Astrocyte (in vitro differentiated cells and primary cell): ENCODE results near the gene CPNE5. TPM values are rescaled to one million over a fixed set of nuclear protein-coding genes. Genes with fewer than 3 reads are reported as not detected.

Source experiments
- DNase-seq: peaks from one replicate; pipeline ENCODE4 v3.0.0-alpha.2; 2010; ENCODE audit warnings: low read depth
- FAIRE-seq: peaks from 2 replicates; lab custom pipeline; 2011; peaks lifted over from hg19 to GRCh38; lab: Jason Lieb, UNC
- H2AFZ ChIP-seq: 2 replicates; pipeline ENCODE4 v1.6.0; 2012; ENCODE audit warnings: low read depth, low read length, inconsistent platforms
- H3K27ac ChIP-seq: 2 replicates; pipeline ENCODE4 v1.5.1; 2011; ENCODE audit warnings: low read depth, low read length, inconsistent platforms
- H3K27me3 ChIP-seq: 2 replicates; pipeline ENCODE4 v1.6.0; 2011; ENCODE audit warnings: low read length, inconsistent platforms; ENCODE audit not compliant: insufficient read depth
- H3K36me3 ChIP-seq: 2 replicates; pipeline ENCODE4 v1.5.1; 2011; ENCODE audit warnings: low read length, inconsistent platforms; ENCODE audit not compliant: insufficient read depth
- H3K4me1 ChIP-seq: 2 replicates; pipeline ENCODE4 v1.5.1; 2011; ENCODE audit warnings: low read length, inconsistent platforms; ENCODE audit not compliant: insufficient read depth
- H3K4me2 ChIP-seq: 2 replicates; pipeline ENCODE4 v1.6.0; 2012; ENCODE audit warnings: low read length, inconsistent platforms
- H3K4me3 ChIP-seq: 2 replicates; pipeline ENCODE4 v1.5.1; 2011; ENCODE audit warnings: low read depth, mild to moderate bottlenecking, low read length, inconsistent platforms; ENCODE audit not compliant: insufficient read depth
- H3K79me2 ChIP-seq: 2 replicates; pipeline ENCODE4 v1.6.0; 2012; ENCODE audit warnings: mild to moderate bottlenecking, low read length, inconsistent platforms; ENCODE audit not compliant: insufficient read depth
- H3K9ac ChIP-seq: 2 replicates; pipeline ENCODE4 v1.6.0; 2012; ENCODE audit warnings: mild to moderate bottlenecking, low read length, inconsistent platforms
- H3K9me3 ChIP-seq: 2 replicates; pipeline ENCODE4 v1.5.1; 2012; ENCODE audit warnings: low read depth, mild to moderate bottlenecking, low read length, inconsistent platforms; ENCODE audit not compliant: insufficient read depth
- H4K20me1 ChIP-seq: 2 replicates; pipeline ENCODE4 v1.6.0; 2012; ENCODE audit warnings: low read length, inconsistent platforms; ENCODE audit not compliant: insufficient read depth
- H3K27ac Mint-ChIP-seq: one replicate; pipeline ENCODE4 v1.8.0; 2021; ENCODE audit warnings: mild to moderate bottlenecking, mixed read lengths; ENCODE audit not compliant: unreplicated experiment
- H3K27me3 Mint-ChIP-seq: one replicate; pipeline ENCODE4 v1.8.0; 2021; ENCODE audit warnings: low read depth, mixed read lengths; ENCODE audit not compliant: unreplicated experiment
- H3K36me3 Mint-ChIP-seq: one replicate; pipeline ENCODE4 v1.8.0; 2021; ENCODE audit warnings: low read depth, mixed read lengths; ENCODE audit not compliant: unreplicated experiment
- H3K4me1 Mint-ChIP-seq: one replicate; pipeline ENCODE4 v1.8.0; 2021; ENCODE audit warnings: low read depth, mixed read lengths; ENCODE audit not compliant: unreplicated experiment
- H3K4me3 Mint-ChIP-seq: one replicate; pipeline ENCODE4 v1.8.0; 2021; ENCODE audit warnings: mild to moderate bottlenecking, moderate library complexity, mixed read lengths; ENCODE audit not compliant: unreplicated experiment
- H3K9me3 Mint-ChIP-seq: one replicate; pipeline ENCODE4 v1.8.0; 2021; ENCODE audit warnings: mild to moderate bottlenecking, mixed read lengths; ENCODE audit not compliant: unreplicated experiment
- EZH2 ChIP-seq: IDR thresholded peaks from 2 replicates; pipeline ENCODE4 v1.6.1; 2012; ENCODE audit warnings: mild to moderate bottlenecking, low read length, inconsistent platforms; ENCODE audit not compliant: insufficient read depth
- total RNA-seq: library from RNA; stranded (reverse); gene quantifications from 2 replicates; pipeline ENCODE4 v1.2.1, GENCODE V29; 2021
- TF ChIP-seq, protein P1 (sequence below): IDR thresholded peaks from 2 replicates; pipeline ENCODE4 v1.5.1; 2011; ENCODE audit warnings: low read depth, mild to moderate bottlenecking, inconsistent platforms, low read length, moderate library complexity; ENCODE audit not compliant: insufficient read depth

Gene CPNE5
- total RNA-seq, 1 donor from 2014 or later = 0.11 TPM

- H2AFZ ChIP-seq = no peak overlapping the region
These were observed 137.7 kb downstream of the CPNE5 start for GRCh38 chr6:36701401-36701991.

DNA sequence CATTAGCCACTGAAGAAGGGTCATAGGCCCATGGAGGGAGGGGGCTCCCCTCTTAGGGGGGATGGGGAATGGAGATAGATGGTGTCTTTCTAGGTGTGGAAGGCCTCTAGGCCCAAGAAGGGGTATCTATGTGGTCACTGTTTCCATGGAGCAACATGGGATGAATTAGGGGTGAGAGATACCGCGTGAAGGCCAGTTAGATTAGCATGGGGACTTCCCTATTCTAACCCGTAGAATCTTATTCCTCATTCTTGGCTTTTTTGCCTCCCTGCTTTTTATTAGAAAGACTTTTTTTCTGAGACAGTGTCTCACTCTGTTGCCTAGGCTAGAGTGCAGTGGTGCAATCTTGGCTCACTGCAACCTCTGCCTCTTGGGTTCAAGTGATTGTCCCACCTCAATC, 138.4 kb downstream of the CPNE5 start:
- H3K4me1 Mint-ChIP-seq = peaks cover 4% of the 10 kb centered on the region
- Histone ChIP-seq H3K9me3 (no peaks in the 10 kb centered on the region), H3K27ac (no peak overlapping the region), H3K27me3 (no peaks in the 10 kb centered on the region), H2AFZ (no peak overlapping the region), H3K4me3 (no peak overlapping the region), H3K4me2 (no peak overlapping the region), H3K4me1 (no peaks in the 10 kb centered on the region), H3K9ac (no peak overlapping the region), H3K36me3 (no peaks in the 10 kb centered on the region), H3K79me2 (no peaks in the 10 kb centered on the region), H4K20me1 (no peaks in the 10 kb centered on the region)
- FAIRE-seq (no peak), DNase-seq (no peak)
- TF ChIP-seq EZH2 = no peak
- TF ChIP-seq, protein P1, sequence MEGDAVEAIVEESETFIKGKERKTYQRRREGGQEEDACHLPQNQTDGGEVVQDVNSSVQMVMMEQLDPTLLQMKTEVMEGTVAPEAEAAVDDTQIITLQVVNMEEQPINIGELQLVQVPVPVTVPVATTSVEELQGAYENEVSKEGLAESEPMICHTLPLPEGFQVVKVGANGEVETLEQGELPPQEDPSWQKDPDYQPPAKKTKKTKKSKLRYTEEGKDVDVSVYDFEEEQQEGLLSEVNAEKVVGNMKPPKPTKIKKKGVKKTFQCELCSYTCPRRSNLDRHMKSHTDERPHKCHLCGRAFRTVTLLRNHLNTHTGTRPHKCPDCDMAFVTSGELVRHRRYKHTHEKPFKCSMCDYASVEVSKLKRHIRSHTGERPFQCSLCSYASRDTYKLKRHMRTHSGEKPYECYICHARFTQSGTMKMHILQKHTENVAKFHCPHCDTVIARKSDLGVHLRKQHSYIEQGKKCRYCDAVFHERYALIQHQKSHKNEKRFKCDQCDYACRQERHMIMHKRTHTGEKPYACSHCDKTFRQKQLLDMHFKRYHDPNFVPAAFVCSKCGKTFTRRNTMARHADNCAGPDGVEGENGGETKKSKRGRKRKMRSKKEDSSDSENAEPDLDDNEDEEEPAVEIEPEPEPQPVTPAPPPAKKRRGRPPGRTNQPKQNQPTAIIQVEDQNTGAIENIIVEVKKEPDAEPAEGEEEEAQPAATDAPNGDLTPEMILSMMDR = no peak
- peaks cover 4% of the 10 kb centered on the region for H3K36me3 Mint-ChIP-seq
- no peak overlapping the region for H3K27ac Mint-ChIP-seq
- peaks cover 3% of the 10 kb centered on the region for H3K9me3 Mint-ChIP-seq
- H3K27me3 Mint-ChIP-seq = peaks cover 45% of the 10 kb centered on the region
- no peak overlapping the region for H3K4me3 Mint-ChIP-seq

More at GRCh38 chr6:36701401-36701991, 137.7 kb downstream of the CPNE5 start:
- Mint-ChIP-seq H3K9me3 (peaks cover 3% of the 10 kb centered on the region), H3K27me3 (peaks cover 45% of the 10 kb centered on the region), H3K36me3 (peaks cover 4% of the 10 kb centered on the region), H3K27ac (no peak overlapping the region), H3K4me1 (peaks cover 4% of the 10 kb centered on the region), H3K4me3 (no peak overlapping the region)
- DNase-seq = no peak
- TF ChIP-seq, protein P1 = no peak
- TF ChIP-seq EZH2 = no peak
- FAIRE-seq = peak; percentile 43
- no peak overlapping the region for H3K9ac ChIP-seq
- H3K4me3 ChIP-seq = no peak overlapping the region
- H3K4me2 ChIP-seq = no peak overlapping the region
- H3K79me2 ChIP-seq = no peaks in the 10 kb centered on the region
- H3K9me3 ChIP-seq = no peaks in the 10 kb centered on the region
- H3K4me1 ChIP-seq = no peaks in the 10 kb centered on the region
- no peaks in the 10 kb centered on the region for H3K36me3 ChIP-seq
- no peak overlapping the region for H3K27ac ChIP-seq
- H4K20me1 ChIP-seq = no peaks in the 10 kb centered on the region
- H3K27me3 ChIP-seq = no peaks in the 10 kb centered on the region

DNA sequence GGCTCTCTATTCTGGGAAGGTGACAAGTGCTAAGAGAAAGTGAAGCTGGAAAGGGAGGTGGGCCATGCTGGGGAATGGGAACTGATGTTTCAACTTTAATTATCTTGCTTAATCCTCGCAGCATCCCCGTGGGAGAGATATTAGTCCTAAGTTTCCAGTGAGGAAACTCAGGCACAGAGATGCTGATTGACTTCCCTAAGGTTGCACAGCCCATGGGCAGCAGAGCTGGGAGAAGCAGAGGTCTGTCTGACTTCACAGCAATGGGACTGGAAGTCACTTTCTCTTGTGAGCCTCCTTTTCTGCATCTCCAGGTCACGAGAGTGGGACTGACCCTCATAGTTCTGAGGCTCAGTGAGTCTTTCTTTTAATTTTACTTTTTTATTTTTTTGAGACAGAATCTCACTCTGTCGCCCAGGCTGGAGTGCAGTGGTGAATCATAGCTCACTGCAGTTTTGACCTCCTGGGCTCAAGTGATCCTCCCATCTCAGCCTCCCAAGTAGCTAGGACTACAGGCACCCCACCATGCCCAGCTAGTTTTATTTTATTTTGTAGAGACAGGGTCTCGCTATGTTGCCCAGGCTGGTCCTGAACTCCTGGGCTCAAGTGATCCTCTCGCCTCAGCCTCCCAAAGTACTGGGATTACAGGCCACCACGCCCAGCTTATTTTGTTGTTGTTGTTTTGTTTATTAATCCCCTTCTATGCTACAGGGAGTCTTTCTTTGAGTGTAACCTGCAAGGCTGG, 139.0 kb downstream of the CPNE5 start:
- Histone ChIP-seq H3K4me1 (no peaks in the 10 kb centered on the region), H3K9ac (no peak overlapping the region), H2AFZ (no peak overlapping the region), H3K4me3 (no peak overlapping the region), H3K79me2 (no peaks in the 10 kb centered on the region), H3K36me3 (no peaks in the 10 kb centered on the region), H3K27ac (no peak overlapping the region), H3K27me3 (no peaks in the 10 kb centered on the region), H3K4me2 (no peak overlapping the region), H3K9me3 (no peaks in the 10 kb centered on the region), H4K20me1 (no peaks in the 10 kb centered on the region)
- Mint-ChIP-seq H3K27ac (no peak overlapping the region), H3K4me1 (peaks cover 4% of the 10 kb centered on the region), H3K36me3 (peaks cover 4% of the 10 kb centered on the region), H3K9me3 (peaks cover 3% of the 10 kb centered on the region), H3K4me3 (no peak overlapping the region), H3K27me3 (peaks cover 45% of the 10 kb centered on the region)
- TF ChIP-seq EZH2 = no peak
- TF ChIP-seq, protein P1 = no peak
- DNase-seq = no peak
- no peak for FAIRE-seq
